AG08395 (cell line): ENCODE results near the gene NT5C1A.

Experiments used
- DNase-seq: peaks from one replicate; pipeline ENCODE4 v3.0.0; 2012; ENCODE audit warnings: mixed read lengths, low spot score

The NT5C1A gene

GRCh38 chr1:39659538-39659937 lies 12.4 kb downstream of the NT5C1A start:
- DNase-seq, result no peak

- DNase-seq, result no peak
Observed at GRCh38 chr1:39659110-39659509, 12.8 kb downstream of the NT5C1A start.

DNA sequence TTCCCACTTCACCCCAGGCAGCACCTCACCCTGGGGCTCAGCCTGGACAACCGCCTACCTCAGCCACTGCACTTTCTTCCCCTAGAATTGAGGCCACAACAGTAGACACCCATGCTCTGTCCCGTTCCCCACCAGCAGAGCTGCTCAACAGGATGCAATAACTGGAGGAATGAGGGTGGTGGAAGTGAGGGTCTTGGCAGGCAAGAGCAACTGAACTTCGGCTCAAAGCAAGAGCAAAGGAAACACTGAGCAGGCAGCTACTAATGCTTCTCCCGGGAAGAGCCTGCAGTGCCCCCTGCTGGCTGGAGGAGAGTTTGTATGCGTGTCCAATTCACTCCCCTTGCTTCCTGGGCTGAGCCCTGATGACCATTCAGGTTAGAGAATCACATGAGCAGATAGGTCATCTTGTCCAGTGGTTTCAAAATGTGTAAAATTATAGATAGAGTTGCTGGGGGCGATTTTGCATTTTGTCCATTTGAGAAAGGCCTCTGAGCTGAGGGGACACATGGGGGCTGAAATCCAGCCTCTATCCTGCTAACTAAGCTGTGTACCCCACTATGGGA lies 13.9 kb downstream of the NT5C1A start:
- peak; percentile 65 for DNase-seq

DNA sequence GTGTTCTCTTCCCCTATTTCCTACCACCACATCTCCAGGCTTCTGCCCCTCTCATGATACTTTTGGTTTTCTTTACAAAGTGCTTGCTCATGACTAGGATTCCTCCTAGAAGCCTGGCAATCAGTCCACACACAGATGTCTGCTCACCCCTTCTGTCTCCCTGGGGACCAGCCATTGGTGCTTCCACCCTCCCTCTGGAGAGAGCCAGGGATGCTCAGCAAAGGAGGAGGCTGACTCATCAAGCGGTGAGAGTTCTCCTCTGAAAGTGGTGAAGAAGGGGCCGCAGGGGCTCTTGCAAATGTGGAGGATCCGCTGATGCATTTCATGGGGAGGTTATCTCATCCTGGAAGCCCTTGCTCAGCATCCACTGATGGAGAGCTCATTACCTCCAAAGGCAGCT lies 14.5 kb downstream of the NT5C1A start:
- DNase-seq, result no peak

- DNase-seq, result no peak
Observed at GRCh38 chr1:39656391-39656790, 15.5 kb downstream of the NT5C1A start.

- DNase-seq, result no peak
Observed at GRCh38 chr1:39655578-39656268, 16.2 kb downstream of the NT5C1A start.

DNA sequence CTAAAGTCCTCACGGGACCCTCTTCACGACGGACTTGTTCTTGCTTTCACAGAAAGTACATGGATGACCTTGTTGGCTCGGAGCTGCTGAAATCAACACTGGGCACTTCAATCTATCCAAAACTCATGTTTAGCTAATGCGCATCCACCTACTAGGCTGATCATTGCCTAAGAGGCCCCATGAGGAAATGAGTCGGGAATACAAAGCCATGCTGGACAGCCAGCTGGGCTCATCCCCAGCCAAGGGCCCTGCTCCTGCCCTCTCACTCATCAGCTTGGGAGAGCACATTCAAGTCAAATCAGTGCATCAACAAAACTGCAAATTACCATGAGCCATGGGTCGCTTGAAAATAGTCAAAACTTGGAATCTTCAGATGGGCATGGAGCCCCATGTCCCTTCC lies 17.6 kb downstream of the NT5C1A start:
- DNase-seq, result no peak

DNA sequence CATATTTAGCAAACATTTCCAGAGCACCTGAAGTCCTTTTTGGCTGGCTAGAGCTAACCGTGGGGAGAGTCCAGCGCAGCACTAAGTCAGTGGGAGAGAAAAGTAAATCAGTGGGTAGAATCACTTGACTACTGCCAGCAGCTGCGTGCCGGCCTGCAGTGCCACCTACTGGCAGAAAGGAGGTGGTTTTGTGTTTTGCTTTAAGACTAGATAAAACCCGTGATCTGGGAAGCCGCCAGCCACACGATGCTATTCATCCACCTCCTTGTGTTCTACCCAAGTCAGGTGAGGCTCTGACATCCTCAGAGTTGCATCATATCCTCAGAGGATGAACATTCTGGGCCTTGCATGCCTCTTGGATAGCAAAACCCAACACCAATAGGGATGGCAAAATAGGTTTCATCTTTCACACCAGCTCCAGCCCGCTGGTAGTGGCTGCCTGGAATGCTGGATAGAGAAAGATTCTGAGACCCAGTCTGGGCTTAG lies 18.3 kb downstream of the NT5C1A start:
- peak; percentile 80 for DNase-seq

- DNase-seq, result no peak
Observed at GRCh38 chr1:39652554-39652953, 19.4 kb downstream of the NT5C1A start.

DNA sequence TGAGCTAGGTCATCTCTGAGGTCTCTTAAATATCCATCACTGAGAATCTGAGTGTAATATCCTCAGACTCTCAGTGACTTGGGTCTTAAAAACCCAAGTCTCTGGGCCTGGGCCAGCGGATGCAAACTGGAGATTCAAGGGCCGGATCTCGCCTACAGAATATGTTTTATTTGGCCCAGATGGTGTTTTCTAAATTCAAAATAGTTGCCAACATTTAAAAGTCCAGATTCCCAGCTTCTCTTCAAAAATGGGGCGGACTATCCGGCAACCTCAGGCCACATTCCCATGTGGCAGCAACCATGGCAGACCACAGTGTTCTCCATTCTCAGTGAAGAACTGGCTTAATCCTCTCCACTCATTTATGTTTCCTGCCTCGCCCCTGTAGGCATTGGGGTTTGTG lies 19.8 kb downstream of the NT5C1A start:
- DNase-seq, result no peak

DNA sequence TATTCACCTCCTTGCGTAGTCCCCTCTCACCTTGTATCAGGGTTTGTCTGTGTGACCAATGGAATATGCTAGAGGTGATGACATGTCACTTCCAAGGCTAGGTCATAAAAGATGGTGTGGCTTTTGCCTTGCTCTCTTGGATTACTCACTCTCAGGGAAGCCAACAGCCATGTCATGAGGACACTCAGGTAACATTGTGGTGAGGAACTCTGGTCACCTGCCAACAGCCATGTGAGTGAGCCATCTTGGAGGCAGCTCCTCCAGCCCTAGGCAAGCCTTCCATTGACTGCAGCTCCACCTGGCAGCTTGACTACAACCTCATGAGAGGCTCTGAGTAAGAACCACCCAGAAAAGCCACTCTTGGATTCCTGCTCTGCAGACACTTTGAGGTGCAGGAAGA lies 21.5 kb downstream of the NT5C1A start:
- DNase-seq, result no peak

DNA sequence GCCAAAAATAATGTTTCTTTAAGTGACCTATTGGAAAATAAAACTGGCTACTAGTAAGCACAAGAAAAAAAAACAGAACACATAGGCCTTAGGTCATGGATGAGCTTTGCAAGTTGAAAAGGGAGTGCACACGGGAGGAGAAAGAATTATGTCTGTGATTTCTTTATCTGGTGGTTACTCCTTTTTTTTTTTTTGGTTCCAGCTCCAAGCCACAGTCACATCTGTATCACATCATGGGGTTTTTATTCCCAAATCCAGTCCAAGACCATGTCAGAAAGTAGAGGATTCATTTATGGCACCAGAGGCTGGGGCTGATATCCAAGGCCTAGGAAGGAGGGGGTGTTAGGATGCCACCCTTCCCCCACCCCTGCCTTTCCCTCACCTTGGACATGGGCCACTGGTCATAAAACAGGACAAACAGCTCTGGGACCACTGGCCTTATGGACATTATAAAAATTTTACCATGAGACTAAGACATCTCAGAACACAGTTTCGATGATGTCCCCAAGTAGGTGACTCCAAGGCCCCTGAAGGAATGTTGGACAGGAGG lies 22.2 kb downstream of the NT5C1A start:
- no peak for DNase-seq

DNA sequence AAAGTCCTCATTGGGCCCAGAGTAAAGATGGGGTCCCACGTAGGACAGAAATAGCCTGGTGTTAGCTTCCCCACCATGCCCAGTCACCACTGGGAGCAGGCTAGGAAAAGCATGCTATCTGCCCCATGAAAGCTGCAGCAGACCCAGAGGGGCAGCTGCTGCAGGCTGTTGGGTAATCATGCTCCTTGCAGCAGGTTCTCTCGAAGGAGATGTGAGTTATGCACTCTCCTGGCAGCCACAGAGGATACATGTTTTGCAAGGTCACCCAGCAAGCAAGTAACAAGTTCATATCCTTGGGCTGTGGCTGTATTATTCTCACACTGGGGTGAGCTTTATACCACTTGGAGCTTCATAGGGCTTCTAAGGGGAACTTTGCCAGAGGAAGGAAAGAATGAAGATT lies 23.4 kb downstream of the NT5C1A start:
- no peak for DNase-seq

DNA sequence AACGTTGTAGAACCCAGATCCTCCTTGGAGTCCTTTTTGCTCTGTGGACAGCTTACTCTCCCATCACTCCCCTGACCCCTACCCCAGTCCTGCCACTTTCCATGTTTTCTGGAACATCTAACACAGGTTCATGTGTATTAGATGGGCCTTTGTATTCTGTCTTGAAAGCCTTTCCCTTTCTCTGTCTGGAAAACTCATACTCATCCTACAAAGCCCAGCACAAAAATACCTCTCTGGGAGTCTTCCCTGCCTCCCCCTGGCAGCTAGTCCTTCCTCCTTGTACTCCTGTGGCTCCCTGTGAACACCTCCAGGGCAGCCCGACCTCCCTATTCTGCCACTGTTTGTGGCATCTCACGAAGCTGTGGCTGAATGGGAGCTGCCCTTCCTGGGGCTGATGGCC lies 24.7 kb downstream of the NT5C1A start:
- no peak for DNase-seq

GRCh38 chr1:39646232-39647081 lies 25.4 kb downstream of the NT5C1A start:
- peak; percentile 84 for DNase-seq

- DNase-seq, result no peak
Observed at GRCh38 chr1:39645411-39646043, 26.4 kb downstream of the NT5C1A start.

- no peak for DNase-seq
Observed at GRCh38 chr1:39643705-39644104, 28.2 kb downstream of the NT5C1A start.

DNA sequence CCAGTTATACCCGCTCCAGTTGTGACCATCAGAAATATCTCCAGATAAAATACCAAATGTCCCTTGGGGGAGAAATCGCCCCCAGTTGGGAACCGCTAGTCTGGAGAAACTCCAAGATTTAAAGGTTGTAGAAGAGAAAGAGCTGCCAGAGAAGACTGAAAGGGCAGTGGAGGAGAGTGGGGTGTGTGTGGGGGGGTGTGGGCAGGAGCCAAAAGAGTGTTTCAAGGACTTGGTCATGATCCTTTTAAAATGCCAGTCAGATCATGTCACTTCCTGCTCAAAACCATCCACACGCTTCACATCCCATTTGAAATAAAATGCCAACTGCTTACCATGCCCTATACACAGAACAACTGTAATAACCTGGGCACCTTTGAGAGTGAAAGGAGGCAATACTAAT lies 29.1 kb downstream of the NT5C1A start:
- peak; percentile 67 for DNase-seq

DNA sequence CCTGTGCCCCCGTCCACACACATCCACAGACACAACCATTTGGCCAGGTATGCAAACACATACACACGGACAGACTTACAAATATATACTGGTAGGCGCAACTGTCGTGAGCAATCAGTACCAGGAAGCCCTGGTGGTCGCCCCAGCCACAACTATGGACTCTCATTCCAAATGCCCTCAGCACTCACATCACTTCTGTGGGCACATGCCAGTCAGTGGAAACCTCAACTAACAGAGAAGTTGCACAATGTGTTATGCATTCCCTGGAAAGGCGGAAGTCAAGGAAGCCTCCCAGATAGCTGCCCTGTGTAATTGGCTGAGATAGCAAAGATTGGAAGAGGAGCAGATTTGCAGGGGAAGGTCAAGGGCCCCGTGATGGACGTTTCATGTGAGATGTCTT lies 31.0 kb downstream of the NT5C1A start:
- DNase-seq, result no peak

DNA sequence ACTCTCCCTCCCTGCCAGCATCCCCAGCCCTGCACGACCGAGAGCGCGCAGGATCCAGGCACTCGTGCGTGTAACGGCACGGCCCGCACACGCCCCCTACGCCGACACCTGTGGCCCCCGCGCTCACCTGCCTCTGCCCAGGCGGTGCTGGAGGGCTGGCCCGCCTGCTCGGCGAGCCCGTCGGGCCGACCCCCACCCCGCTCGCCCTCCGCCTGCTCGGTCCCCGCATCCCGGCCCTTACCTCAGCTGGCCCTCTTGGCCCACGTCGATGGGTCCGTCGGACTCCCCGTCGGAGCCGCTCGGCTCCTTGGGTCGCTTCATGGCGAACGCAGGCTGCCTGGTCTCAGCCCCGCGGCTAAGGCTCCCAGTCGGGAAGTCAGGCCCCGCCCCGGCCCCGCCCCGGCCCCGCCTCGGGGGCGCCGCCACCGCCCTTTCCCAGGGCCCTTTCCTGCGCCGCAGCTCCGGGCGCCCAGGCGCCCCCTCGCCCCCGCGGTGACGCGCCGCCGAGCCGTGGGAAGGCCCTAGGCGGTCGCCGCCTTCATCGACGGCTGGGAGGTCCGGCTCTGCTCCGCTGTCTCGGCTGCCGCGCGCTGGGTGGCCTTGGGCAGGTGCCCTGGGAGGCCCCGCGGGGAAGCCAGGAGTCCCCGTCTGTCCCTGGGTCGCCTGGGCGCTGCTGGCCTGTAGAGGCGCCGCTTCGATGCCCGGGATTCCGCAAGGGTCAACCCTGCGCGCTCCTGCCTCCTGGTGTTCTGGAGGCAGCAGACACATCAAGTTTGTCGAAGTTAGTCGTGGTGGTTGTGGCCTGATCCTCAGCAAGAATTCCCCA lies 32.4 kb downstream of the NT5C1A start, which contains the start of gene HEYL:
TSS of gene HEYL (minus strand) at position 339 of the 826 bp plus-strand sequence. CDS start at position 321, 18 bp downstream.
- DNase-seq, result peak; percentile 65

DNA sequence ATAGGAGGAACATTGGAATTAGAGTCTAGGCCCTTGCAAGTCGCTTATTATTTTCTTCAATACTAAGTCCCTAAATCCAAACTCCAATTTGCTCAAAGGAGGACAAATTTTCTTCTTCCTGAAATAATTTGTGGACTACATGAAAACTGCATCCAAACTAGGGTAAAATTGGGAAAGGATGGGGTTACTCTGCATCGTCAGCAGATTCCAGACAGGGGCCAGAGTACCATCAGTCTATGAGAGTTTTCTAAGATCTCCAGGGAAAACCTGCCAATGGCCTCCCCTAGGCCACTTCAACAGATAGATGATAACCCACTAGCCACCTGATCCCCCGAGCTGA lies 33.0 kb downstream of the NT5C1A start:
- no peak for DNase-seq
